GM23338 (cell line): ENCODE measurements around the gene SPATA9. TPM values are rescaled to one million over a fixed set of nuclear protein-coding genes. Genes with fewer than 3 reads are reported as not detected.

ENCODE experiments used
- ATAC-seq: fragments of 200-7000 bp; cut with Tn5 transposase; 3 replicates; pipeline ENCODE4 v1.9.1; 2020
- DNase-seq: peaks from one replicate; pipeline ENCODE4 v3.0.0-alpha.2; 2015; ENCODE audit warnings: low spot score
- H2AFZ ChIP-seq: fragments of 200-600 bp; sonication (generic); 2 replicates; pipeline ENCODE4 v1.8.0; 2016; ENCODE audit warnings: antibody characterized with exemption, mild to moderate bottlenecking, moderate library complexity
- H3F3A ChIP-seq: fragments of 200-600 bp; sonication (generic); replicated peaks from 2 replicates; pipeline ENCODE4 v1.8.0; 2017; ENCODE audit warnings: antibody characterized with exemption, mixed run types, low read depth
- H3K27ac ChIP-seq: fragments of 200-600 bp; sonication (generic); 2 replicates; pipeline ENCODE4 v1.6.1; 2016; ENCODE audit warnings: low read depth
- H3K27me3 ChIP-seq: fragments of 200-600 bp; sonication (generic); 2 replicates; pipeline ENCODE4 v1.8.0; 2016; ENCODE audit warnings: mild to moderate bottlenecking, mixed run types, moderate library complexity; ENCODE audit not compliant: insufficient read depth
- H3K36me3 ChIP-seq: fragments of 200-600 bp; sonication (generic); 2 replicates; pipeline ENCODE4 v1.8.0; 2016; ENCODE audit warnings: mild to moderate bottlenecking; ENCODE audit not compliant: insufficient read depth
- H3K4me1 ChIP-seq: fragments of 200-600 bp; sonication (generic); 2 replicates; pipeline ENCODE4 v1.8.0; 2016; ENCODE audit warnings: mild to moderate bottlenecking, moderate library complexity; ENCODE audit not compliant: insufficient read depth
- H3K4me2 ChIP-seq: fragments of 200-600 bp; sonication (generic); 2 replicates; pipeline ENCODE4 v1.7.1; 2017; ENCODE audit warnings: mixed run types
- H3K4me3 ChIP-seq: fragments of 200-600 bp; sonication (generic); 2 replicates; pipeline ENCODE4 v1.6.1; 2016; ENCODE audit warnings: mixed run types
- H3K79me2 ChIP-seq: fragments of 200-600 bp; sonication (generic); replicated peaks from 2 replicates; pipeline ENCODE4 v1.8.0; 2017; ENCODE audit warnings: mild to moderate bottlenecking; ENCODE audit not compliant: insufficient read depth
- H3K9me2 ChIP-seq: fragments of 200-600 bp; sonication (generic); 2 replicates; pipeline ENCODE4 v1.8.0; 2017; ENCODE audit not compliant: insufficient read depth
- H4K20me1 ChIP-seq: fragments of 200-600 bp; sonication (generic); replicated peaks from 2 replicates; pipeline ENCODE4 v1.8.0; 2017; ENCODE audit warnings: mild to moderate bottlenecking; ENCODE audit not compliant: insufficient read depth
- H3K27ac Mint-ChIP-seq: 2 replicates; pipeline ENCODE4 v1.8.0; 2020; ENCODE audit warnings: inconsistent platforms, mild to moderate bottlenecking, moderate library complexity, mixed read lengths
- H3K27me3 Mint-ChIP-seq: 3 replicates; pipeline ENCODE4 v1.8.0; 2022; ENCODE audit warnings: low read depth, mild to moderate bottlenecking, moderate library complexity, mixed read lengths, inconsistent platforms; ENCODE audit not compliant: insufficient read depth, poor library complexity
- H3K36me3 Mint-ChIP-seq: 3 replicates; pipeline ENCODE4 v1.8.0; 2021; ENCODE audit warnings: low read depth, mild to moderate bottlenecking, inconsistent platforms, moderate library complexity, mixed read lengths
- H3K4me1 Mint-ChIP-seq: 3 replicates; pipeline ENCODE4 v1.8.0; 2020; ENCODE audit warnings: mild to moderate bottlenecking, inconsistent platforms, mixed read lengths
- H3K4me3 Mint-ChIP-seq: 3 replicates; pipeline ENCODE4 v1.8.0; 2021; ENCODE audit warnings: moderate library complexity, mild to moderate bottlenecking, inconsistent platforms, mixed read lengths
- H3K9me3 Mint-ChIP-seq: 3 replicates; pipeline ENCODE4 v1.8.0; 2020; ENCODE audit warnings: moderate library complexity, mild to moderate bottlenecking, inconsistent platforms, mixed read lengths
- CREB1 ChIP-seq: fragments of 250-450 bp; sonication (Bioruptor Pico); IDR thresholded peaks from 2 replicates; pipeline ENCODE4 v1.5.0; 2020; ENCODE audit warnings: low read depth, mild to moderate bottlenecking, moderate library complexity
- CTCF ChIP-seq, 2 experiments: fragments of 200-600 bp in 1 of 2; sonication (generic) in 1 of 2; conservative IDR thresholded peaks; 2 replicates each; pipeline versions ENCODE4 v1.5.1 to v1.6.1; 2016 to 2017; ENCODE audit warnings: antibody characterized with exemption in 2 of 2, low read depth in 2 of 2, mild to moderate bottlenecking in 2 of 2, moderate library complexity in 1 of 2
- EZH2phosphoT487 ChIP-seq: fragments of 200-600 bp; sonication (generic); IDR thresholded peaks from one replicate; pipeline ENCODE4 v1.8.1; 2018; ENCODE audit warnings: antibody characterized with exemption; ENCODE audit not compliant: unreplicated experiment
- JUNB ChIP-seq: IDR thresholded peaks from one replicate; pipeline ENCODE4 v1.6.1; 2016; ENCODE audit warnings: antibody characterized with exemption; ENCODE audit not compliant: unreplicated experiment
- POLR2AphosphoS5 ChIP-seq: IDR thresholded peaks from 2 replicates; pipeline ENCODE4 v1.6.1; 2016; ENCODE audit warnings: antibody characterized with exemption, low read depth
- REST ChIP-seq: IDR thresholded peaks from one replicate; pipeline ENCODE4 v1.6.1; 2018; ENCODE audit warnings: antibody characterized with exemption; ENCODE audit not compliant: unreplicated experiment
- STAT1 ChIP-seq: IDR thresholded peaks from one replicate; pipeline ENCODE4 v1.6.1; 2016; ENCODE audit warnings: antibody characterized with exemption; ENCODE audit not compliant: unreplicated experiment
- ZNF114 ChIP-seq: fragments of 250-450 bp; sonication (Bioruptor Pico); IDR thresholded peaks from 2 replicates; pipeline ENCODE4 v1.5.0; 2020; ENCODE audit warnings: mild to moderate bottlenecking, moderate library complexity
- ZNF331 ChIP-seq: fragments of 250-450 bp; sonication (Bioruptor Pico); IDR thresholded peaks from 2 replicates; pipeline ENCODE4 v1.5.0; 2020; ENCODE audit warnings: low read depth, mild to moderate bottlenecking, moderate library complexity
- ZNF462 ChIP-seq: fragments of 250-450 bp; sonication (Bioruptor Pico); IDR thresholded peaks from 2 replicates; pipeline ENCODE4 v1.5.0; 2020; ENCODE audit warnings: mild to moderate bottlenecking, moderate library complexity
- polyA plus RNA-seq: library from polyadenylated mRNA; unstranded; fragments of >200 nt; fragmentation: Nextera tagmentation; extraction: Ambion mirVana; gene quantifications from 2 replicates; pipeline ENCODE4 v1.2.1, GENCODE V29; 2016
- total RNA-seq: library from RNA; depleted of rRNA; stranded (reverse); fragments of >200 nt; shearing (Covaris generic); gene quantifications from 2 replicates; pipeline ENCODE4 v1.2.3, GENCODE V29; 2014

SPATA9 gene
- total and polyA plus RNA-seq, 2 experiments from 2014 or later = not detected

- no peak for DNase-seq
Observed at GRCh38 chr5:95717439-95717838, 34.6 kb upstream of the SPATA9 start.

More at GRCh38 chr5:95717439-95717838, 34.6 kb upstream of the SPATA9 start:
- Histone ChIP-seq H3K79me2 (no peaks in the 10 kb centered on the region), H3K36me3 (no peaks in the 10 kb centered on the region), H3K4me3 (no peak overlapping the region), H3F3A (no peaks in the 10 kb centered on the region), H4K20me1 (no peaks in the 10 kb centered on the region), H3K4me2 (no peak overlapping the region), H2AFZ (no peak overlapping the region), H3K27me3 (no peaks in the 10 kb centered on the region; the same call in 1 of the 2 replicates), H3K4me1 (peaks cover 2% of the 10 kb centered on the region), H3K27ac (no peak overlapping the region), H3K9me2 (no peaks in the 10 kb centered on the region)
- Mint-ChIP-seq H3K27me3 (no peaks in the 10 kb centered on the region), H3K9me3 (no peaks in the 10 kb centered on the region), H3K4me3 (no peak overlapping the region), H3K27ac (no peak overlapping the region), H3K36me3 (no peaks in the 10 kb centered on the region), H3K4me1 (peaks cover under 1% of the 10 kb centered on the region; the same call in 2 of the 3 replicates)
- no peak for ATAC-seq
- no peak for TF ChIP-seq ZNF114 (CRISPR knock-in tag)
- no peak for TF ChIP-seq STAT1
- no peak for TF ChIP-seq CREB1 (CRISPR knock-in tag)
- TF ChIP-seq ZNF462 (CRISPR knock-in tag) = no peak
- no peak for TF ChIP-seq CTCF (conservative IDR thresholded peaks at IDR 0.05; ENCODE audit: low read depth in 2 of 2)
- no peak for TF ChIP-seq POLR2AphosphoS5
- no peak for TF ChIP-seq JUNB
- TF ChIP-seq ZNF331 = no peak
- no peak for TF ChIP-seq REST
- TF ChIP-seq EZH2phosphoT487 = no peak
